Fibroblast of lung (primary cell): ENCODE measurements around the gene TP63. TPM values are rescaled to one million over a fixed set of nuclear protein-coding genes. Genes with fewer than 3 reads are reported as not detected.

ENCODE experiments used
- DNase-seq, 2 donors: peaks; one replicate each; pipeline versions ENCODE4 v3.0.0 to v3.0.0-alpha.2; 2010; ENCODE audit warnings: low read depth in 2 of 2
- H2AFZ ChIP-seq: 2 replicates; pipeline ENCODE4 v1.5.1; 2012; ENCODE audit warnings: low read length, control low read depth, inconsistent platforms
- H3K27ac ChIP-seq: 2 replicates; pipeline ENCODE4 v1.5.1; 2011; ENCODE audit warnings: low read length, control low read depth; ENCODE audit not compliant: insufficient read depth
- H3K27me3 ChIP-seq: 2 replicates; pipeline ENCODE4 v1.5.1; 2011; ENCODE audit warnings: mild to moderate bottlenecking, low read length; ENCODE audit not compliant: control insufficient read depth, insufficient read depth
- H3K36me3 ChIP-seq: 2 replicates; pipeline ENCODE4 v1.5.1; 2011; ENCODE audit warnings: low read length; ENCODE audit not compliant: control insufficient read depth, insufficient read depth
- H3K4me1 ChIP-seq: 2 replicates; pipeline ENCODE4 v1.5.1; 2011; ENCODE audit warnings: low read length; ENCODE audit not compliant: control insufficient read depth, insufficient read depth; ENCODE audit errors: extremely low read depth
- H3K4me2 ChIP-seq: 2 replicates; pipeline ENCODE4 v1.5.1; 2011; ENCODE audit warnings: low read length, control low read depth; ENCODE audit not compliant: insufficient read depth; ENCODE audit errors: extremely low read depth
- H3K4me3 ChIP-seq, 4 experiments: fragments of 200-600 bp in 1 of 4; sonication (generic) in 1 of 4; replicated peaks in 1 of 4; 2 replicates each; pipeline ENCODE4 v1.5.1; 2011 to 2016; ENCODE audit warnings: low read length in 4 of 4, low read depth in 3 of 4, mild to moderate bottlenecking in 3 of 4, control low read depth in 2 of 4, inconsistent platforms in 1 of 4, mixed read lengths in 1 of 4; ENCODE audit not compliant: insufficient read depth in 1 of 4; ENCODE audit errors: control extremely low read depth in 1 of 4
- H3K79me2 ChIP-seq: 2 replicates; pipeline ENCODE4 v1.5.1; 2012; ENCODE audit warnings: mild to moderate bottlenecking, low read length, inconsistent platforms; ENCODE audit not compliant: control insufficient read depth, insufficient read depth
- H3K9ac ChIP-seq: 2 replicates; pipeline ENCODE4 v1.5.1; 2011; ENCODE audit warnings: mild to moderate bottlenecking, low read length, control low read depth; ENCODE audit not compliant: insufficient read depth
- H3K9me3 ChIP-seq: 2 replicates; pipeline ENCODE4 v1.5.1; 2012; ENCODE audit warnings: low read depth, low read length; ENCODE audit not compliant: control insufficient read depth, insufficient read depth
- H4K20me1 ChIP-seq: 2 replicates; pipeline ENCODE4 v1.5.1; 2011; ENCODE audit warnings: low read length; ENCODE audit not compliant: control insufficient read depth, insufficient read depth; ENCODE audit errors: extremely low read depth
- EZH2 ChIP-seq: IDR thresholded peaks from 2 replicates; pipeline ENCODE4 v1.5.1; 2012; ENCODE audit warnings: low read length, control low read depth, mild to moderate bottlenecking; ENCODE audit errors: missing control alignments
- polyA plus RNA-seq, 2 donors: library from polyadenylated mRNA; depleted of rRNA in 1 of 2; stranded (reverse) in 1 of 2; unstranded in 1 of 2; fragments of >200 nt; gene quantifications; 2 replicates each; pipeline ENCODE4 v1.2.1, GENCODE V29; 2011 to 2012; ENCODE audit warnings: missing spikeins in 1 of 2
- total RNA-seq: library from RNA; depleted of rRNA; stranded (reverse); fragments of >200 nt; gene quantifications from 2 replicates; pipeline ENCODE4 v1.2.1, GENCODE V29; 2014
- TF ChIP-seq, protein P1 (sequence below), 2 donors: IDR thresholded peaks in 1 of 2; conservative IDR thresholded peaks in 1 of 2; 1 replicate in 1 of 2; 2 replicates in 1 of 2; pipeline ENCODE4 v1.5.1; 2011 to 2012; ENCODE audit warnings: low read length in 2 of 2, control low read depth in 1 of 2, inconsistent platforms in 1 of 2, low read depth in 1 of 2, mild to moderate bottlenecking in 1 of 2

TP63 gene
- total and polyA plus RNA-seq, 2 donors (not counting 1 experiment from before 2014, with no cell fraction given): 0.06 TPM; not detected in 1

DNA sequence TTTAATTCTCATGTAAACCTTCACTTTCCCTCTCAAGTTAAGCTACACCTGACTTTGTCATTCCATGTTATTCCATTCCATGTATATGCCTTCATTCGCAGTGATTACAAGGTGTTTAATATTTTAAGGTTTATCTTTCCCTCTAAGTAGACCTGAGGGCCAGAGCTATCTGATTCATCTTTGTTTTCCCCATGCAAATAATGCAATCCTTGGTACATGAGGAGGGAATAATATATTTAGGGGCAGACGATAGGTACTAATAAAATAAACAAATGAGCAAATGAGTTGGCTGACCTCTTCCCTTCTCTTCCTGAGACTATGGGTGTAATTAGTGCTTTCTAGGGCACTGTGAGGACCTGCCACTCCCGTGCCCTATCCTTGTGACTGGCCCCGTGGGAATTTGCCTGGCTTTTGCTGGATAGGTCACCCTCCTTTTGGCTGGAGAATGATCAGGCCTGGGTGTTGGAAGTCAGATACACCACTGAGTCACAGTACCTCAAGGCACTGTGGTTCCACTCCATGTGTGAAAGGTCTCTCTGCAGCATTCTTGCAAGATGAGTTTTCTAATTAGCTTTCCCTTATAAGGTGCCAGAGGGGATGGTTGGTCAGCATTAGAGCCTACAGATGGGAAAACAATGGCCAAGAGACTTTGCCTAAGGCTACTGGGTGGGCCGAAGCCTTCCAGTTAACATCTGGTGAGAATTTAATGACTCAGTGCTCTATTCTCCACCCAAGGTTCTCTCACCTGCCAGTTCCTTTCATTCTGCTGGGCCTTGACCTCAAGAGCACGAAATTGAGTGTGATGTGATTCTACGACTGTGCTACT is 306.3 kb downstream of the TP63 start:
- Histone ChIP-seq H3K27me3 (no peaks in the 10 kb centered on the region), H3K4me1 (no peaks in the 10 kb centered on the region), H3K36me3 (no peaks in the 10 kb centered on the region), H3K4me2 (no peak overlapping the region), H3K79me2 (no peaks in the 10 kb centered on the region), H3K9me3 (no peaks in the 10 kb centered on the region), H4K20me1 (no peaks in the 10 kb centered on the region), H3K4me3 (no peak overlapping the region), H2AFZ (no peak overlapping the region), H3K27ac (no peak overlapping the region), H3K9ac (no peak overlapping the region)
- DNase-seq: peak; percentile 78 to 100
- TF ChIP-seq, protein P1, sequence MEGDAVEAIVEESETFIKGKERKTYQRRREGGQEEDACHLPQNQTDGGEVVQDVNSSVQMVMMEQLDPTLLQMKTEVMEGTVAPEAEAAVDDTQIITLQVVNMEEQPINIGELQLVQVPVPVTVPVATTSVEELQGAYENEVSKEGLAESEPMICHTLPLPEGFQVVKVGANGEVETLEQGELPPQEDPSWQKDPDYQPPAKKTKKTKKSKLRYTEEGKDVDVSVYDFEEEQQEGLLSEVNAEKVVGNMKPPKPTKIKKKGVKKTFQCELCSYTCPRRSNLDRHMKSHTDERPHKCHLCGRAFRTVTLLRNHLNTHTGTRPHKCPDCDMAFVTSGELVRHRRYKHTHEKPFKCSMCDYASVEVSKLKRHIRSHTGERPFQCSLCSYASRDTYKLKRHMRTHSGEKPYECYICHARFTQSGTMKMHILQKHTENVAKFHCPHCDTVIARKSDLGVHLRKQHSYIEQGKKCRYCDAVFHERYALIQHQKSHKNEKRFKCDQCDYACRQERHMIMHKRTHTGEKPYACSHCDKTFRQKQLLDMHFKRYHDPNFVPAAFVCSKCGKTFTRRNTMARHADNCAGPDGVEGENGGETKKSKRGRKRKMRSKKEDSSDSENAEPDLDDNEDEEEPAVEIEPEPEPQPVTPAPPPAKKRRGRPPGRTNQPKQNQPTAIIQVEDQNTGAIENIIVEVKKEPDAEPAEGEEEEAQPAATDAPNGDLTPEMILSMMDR (conservative IDR thresholded peaks at IDR 0.05 in 1 of 2, IDR thresholded peaks at IDR 0.05 in 1 of 2; ENCODE audit: low read depth in 1 of 2, low read length in 2 of 2): no peak
- TF ChIP-seq EZH2: no peak

DNA sequence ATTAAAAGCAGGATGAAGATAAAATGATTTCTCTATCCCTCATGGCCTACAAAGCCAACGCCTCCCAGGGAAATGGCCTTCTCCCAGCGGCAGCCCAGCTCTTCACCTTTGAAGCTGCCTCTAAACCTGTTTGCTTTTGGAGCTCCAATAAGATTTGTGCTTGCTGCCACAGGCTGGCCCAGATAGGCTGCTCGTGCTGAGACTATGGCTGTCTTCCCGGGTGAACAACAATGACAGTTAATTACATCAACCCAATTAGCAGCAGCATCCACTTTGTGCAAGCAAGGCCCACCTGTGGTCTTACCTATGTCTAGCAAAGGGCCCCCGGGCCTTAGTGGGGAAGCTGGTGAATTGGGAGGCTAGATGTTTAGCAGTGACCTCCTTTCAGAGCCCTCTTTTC is 309.9 kb downstream of the TP63 start:
- no peak overlapping the region for H2AFZ ChIP-seq
- no peaks in the 10 kb centered on the region for H3K4me1 ChIP-seq
- no peaks in the 10 kb centered on the region for H3K27me3 ChIP-seq
- no peak for DNase-seq
- H3K27ac ChIP-seq: no peak overlapping the region
- H3K4me2 ChIP-seq: no peak overlapping the region
- no peaks in the 10 kb centered on the region for H3K9me3 ChIP-seq
- no peak for TF ChIP-seq EZH2
- TF ChIP-seq, protein P1 (conservative IDR thresholded peaks at IDR 0.05 in 1 of 2, IDR thresholded peaks at IDR 0.05 in 1 of 2; ENCODE audit: low read depth in 1 of 2, low read length in 2 of 2): no peak
- no peaks in the 10 kb centered on the region for H3K79me2 ChIP-seq
- H4K20me1 ChIP-seq: no peaks in the 10 kb centered on the region
- H3K4me3 ChIP-seq: no peak overlapping the region
- no peaks in the 10 kb centered on the region for H3K36me3 ChIP-seq
- no peak overlapping the region for H3K9ac ChIP-seq

DNA sequence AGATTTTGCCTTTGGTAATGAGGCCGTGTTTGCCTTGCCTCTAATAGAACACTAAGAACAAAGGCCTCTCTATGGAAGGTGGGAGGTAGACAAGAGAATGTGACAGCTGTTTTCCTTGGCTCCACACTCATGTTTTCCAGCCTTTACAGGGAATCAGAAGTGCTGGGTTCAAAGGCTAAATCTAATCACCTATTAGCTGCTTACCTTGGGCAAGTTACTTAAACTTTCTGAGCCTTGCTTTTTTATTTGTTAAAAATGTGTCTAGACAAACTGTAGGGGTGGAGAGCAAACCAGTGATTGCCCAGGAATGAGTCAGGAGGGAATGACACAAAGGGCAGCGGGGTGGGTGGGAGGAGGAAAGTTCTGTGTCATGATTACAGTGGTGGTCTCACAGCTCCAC is 310.5 kb downstream of the TP63 start:
- no peak overlapping the region for H3K4me2 ChIP-seq
- TF ChIP-seq, protein P1 (conservative IDR thresholded peaks at IDR 0.05 in 1 of 2, IDR thresholded peaks at IDR 0.05 in 1 of 2; ENCODE audit: low read depth in 1 of 2, low read length in 2 of 2): no peak
- TF ChIP-seq EZH2: no peak
- no peaks in the 10 kb centered on the region for H4K20me1 ChIP-seq
- H2AFZ ChIP-seq: no peak overlapping the region
- H3K9me3 ChIP-seq: no peaks in the 10 kb centered on the region
- no peak overlapping the region for H3K9ac ChIP-seq
- H3K27ac ChIP-seq: no peak overlapping the region
- H3K4me1 ChIP-seq: no peaks in the 10 kb centered on the region
- no peak overlapping the region for H3K4me3 ChIP-seq
- H3K36me3 ChIP-seq: no peaks in the 10 kb centered on the region
- no peaks in the 10 kb centered on the region for H3K79me2 ChIP-seq
- no peaks in the 10 kb centered on the region for H3K27me3 ChIP-seq
- peak; percentile 9 to 89 for DNase-seq
